GM13977 (cell line): ENCODE measurements around the gene SEMA5B.

ENCODE experiments used
- DNase-seq: peaks from one replicate; pipeline ENCODE4 v3.0.0; 2012; ENCODE audit warnings: low spot score
- CTCF ChIP-seq: IDR thresholded peaks from 2 replicates; pipeline ENCODE4 v1.5.1; 2012; ENCODE audit warnings: mild to moderate bottlenecking, control low read depth; ENCODE audit not compliant: insufficient read depth; ENCODE audit errors: extremely low read depth, missing control alignments
- in situ Hi-C: fragments of 300-500 bp; cut with MboI; formaldehyde crosslinking; loops from one replicate; pipeline ENCODE4 v1.12.0; 2022; ENCODE audit warnings: low sequenced_read_pairs, low pct_unique_long_range_greater_than_20kb, mixed read lengths, inconsistent platforms; ENCODE audit not compliant: unreplicated experiment

The SEMA5B gene

GRCh38 chr3:122974764-122975162 is 52.8 kb downstream of the SEMA5B start:
- no peak for DNase-seq
- TF ChIP-seq CTCF: no peak
- in situ Hi-C loops: no loop called here

GRCh38 chr3:122973893-122974615 is 53.5 kb downstream of the SEMA5B start:
- in situ Hi-C loops: no loop called here
- DNase-seq: no peak
- TF ChIP-seq CTCF: no peak

- in situ Hi-C loops: no loop called here
- DNase-seq: no peak
- TF ChIP-seq CTCF: no peak
Observed at GRCh38 chr3:122972141-122972540, 55.4 kb downstream of the SEMA5B start.

GRCh38 chr3:122969585-122970469 is 57.7 kb downstream of the SEMA5B start:
- in situ Hi-C loops: no loop called here
- no peak for TF ChIP-seq CTCF
- DNase-seq: no peak

- no peak for DNase-seq
- TF ChIP-seq CTCF: no peak
- in situ Hi-C loops: no loop called here
Observed at GRCh38 chr3:122967765-122968164, 59.8 kb downstream of the SEMA5B start.

GRCh38 chr3:122967356-122967755 is 60.2 kb downstream of the SEMA5B start:
- no peak for DNase-seq
- TF ChIP-seq CTCF: no peak
- in situ Hi-C loops: no loop called here
